HG03460 (cell line): ENCODE results near the gene MAP3K21.

Experiments
- ATAC-seq: cut with Tn5 transposase; IDR thresholded peaks from one replicate; pipeline ENCODE4 v1.9.1; 2021; ENCODE audit not compliant: unreplicated experiment

The MAP3K21 gene

GRCh38 chr1:233327651-233328141 is at the start of gene MAP3K21:
Gene MAP3K21, plus strand, starts transcription at chr1:233327724. Its CDS starts 305 bp downstream, at chr1:233328029.
- peak; percentile 51 for ATAC-seq

GRCh38 chr1:233278631-233279030 is 48.9 kb upstream of the MAP3K21 start:
- no peak for ATAC-seq

DNA sequence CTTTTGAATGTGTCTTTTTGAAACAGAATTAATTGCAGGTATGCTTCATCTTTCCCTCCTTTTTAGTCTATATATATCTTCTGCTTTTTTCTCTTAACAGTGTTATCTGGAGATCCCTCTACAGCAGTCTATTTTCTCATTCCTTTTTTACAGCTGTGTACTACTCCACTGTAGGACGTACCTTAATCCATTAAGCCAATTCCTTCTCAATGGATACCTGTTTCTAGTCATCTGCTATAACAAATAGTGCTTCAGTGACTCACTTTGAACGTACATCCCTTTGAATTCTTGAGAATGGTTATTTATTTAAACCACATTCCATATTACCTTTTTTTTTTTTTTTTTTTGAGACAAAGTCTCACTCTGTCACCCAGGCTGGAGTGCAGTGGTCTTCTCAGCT is 47.6 kb upstream of the MAP3K21 start:
- no peak for ATAC-seq

GRCh38 chr1:233281711-233282581 is 45.6 kb upstream of the MAP3K21 start:
- ATAC-seq: peak; percentile 92

- ATAC-seq: no peak
These were observed 45.0 kb upstream of the MAP3K21 start for GRCh38 chr1:233282582-233282886.

- no peak for ATAC-seq
These were observed 37.8 kb upstream of the MAP3K21 start for GRCh38 chr1:233289676-233290075.

GRCh38 chr1:233290396-233291034 is 37.0 kb upstream of the MAP3K21 start:
- no peak for ATAC-seq

- ATAC-seq: no peak
These were observed 33.7 kb upstream of the MAP3K21 start for GRCh38 chr1:233293556-233294446.

GRCh38 chr1:233294913-233295236 is 32.6 kb upstream of the MAP3K21 start:
- peak; percentile 64 for ATAC-seq

DNA sequence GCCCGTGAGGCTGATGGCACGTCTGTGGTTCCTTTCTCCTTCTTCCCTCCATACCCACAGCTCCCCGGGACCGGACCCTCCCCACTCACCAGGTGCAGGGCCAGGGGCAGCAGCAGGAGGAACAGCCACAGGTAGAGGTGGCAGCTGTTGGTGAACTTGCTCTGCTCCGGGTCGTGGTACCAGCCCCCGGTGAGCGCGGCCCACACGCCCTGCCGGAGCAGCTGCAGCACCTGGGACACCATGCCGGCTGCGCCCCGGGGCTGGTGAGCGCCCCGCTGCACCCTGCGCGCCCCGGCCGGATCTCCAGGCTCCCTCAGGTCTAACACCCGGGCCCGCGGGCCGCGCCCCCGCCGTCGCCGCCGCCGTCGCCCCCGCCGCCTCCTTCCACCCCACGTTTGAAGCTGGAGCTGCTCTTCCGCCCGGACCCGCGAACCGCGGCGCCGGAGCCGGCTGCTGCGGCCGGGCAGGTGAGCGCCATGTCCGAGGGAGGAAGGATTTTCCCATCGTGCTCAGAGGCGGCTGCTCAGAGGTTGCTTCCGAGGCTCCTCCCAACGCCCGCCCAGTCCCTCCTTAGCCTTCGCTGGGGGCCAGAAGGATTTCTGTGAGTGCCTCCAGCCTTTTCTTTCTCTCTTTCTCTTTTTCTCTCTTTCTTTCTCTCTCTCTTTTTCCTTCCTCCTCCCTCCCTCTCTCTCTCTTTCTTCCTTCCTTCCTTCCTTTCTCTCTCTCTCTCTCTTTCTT is 32.1 kb upstream of the MAP3K21 start, which contains the start of gene PCNX2:
Gene PCNX2, minus strand, starts transcription at position 489 of the 738 bp plus-strand sequence. Its CDS starts 247 bp downstream, at position 242.
- ATAC-seq: peak; percentile 88

GRCh38 chr1:233295975-233296322 is 31.6 kb upstream of the MAP3K21 start:
- no peak for ATAC-seq

DNA sequence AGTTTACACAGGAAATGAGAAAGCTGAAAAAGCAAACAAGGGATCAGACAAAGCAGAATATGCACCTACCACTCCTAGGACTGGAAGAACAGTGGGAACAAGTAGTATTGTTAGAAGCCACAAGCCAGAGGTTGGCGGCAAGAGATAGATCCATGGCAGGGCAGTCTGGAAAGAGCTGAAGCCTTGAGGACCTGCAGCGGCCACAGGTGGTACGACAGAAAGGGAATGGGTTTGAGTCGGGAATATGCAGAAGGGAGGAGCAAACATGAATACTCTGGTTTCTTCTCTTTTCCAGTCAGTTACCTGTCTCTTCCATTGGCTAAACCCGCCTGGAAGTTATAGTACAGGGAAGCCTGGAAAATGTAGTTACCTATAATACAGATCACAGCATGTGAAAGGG is 28.1 kb upstream of the MAP3K21 start:
- no peak for ATAC-seq

GRCh38 chr1:233300326-233300725 is 27.2 kb upstream of the MAP3K21 start:
- no peak for ATAC-seq

GRCh38 chr1:233304489-233305102 is 22.9 kb upstream of the MAP3K21 start:
- ATAC-seq: no peak

DNA sequence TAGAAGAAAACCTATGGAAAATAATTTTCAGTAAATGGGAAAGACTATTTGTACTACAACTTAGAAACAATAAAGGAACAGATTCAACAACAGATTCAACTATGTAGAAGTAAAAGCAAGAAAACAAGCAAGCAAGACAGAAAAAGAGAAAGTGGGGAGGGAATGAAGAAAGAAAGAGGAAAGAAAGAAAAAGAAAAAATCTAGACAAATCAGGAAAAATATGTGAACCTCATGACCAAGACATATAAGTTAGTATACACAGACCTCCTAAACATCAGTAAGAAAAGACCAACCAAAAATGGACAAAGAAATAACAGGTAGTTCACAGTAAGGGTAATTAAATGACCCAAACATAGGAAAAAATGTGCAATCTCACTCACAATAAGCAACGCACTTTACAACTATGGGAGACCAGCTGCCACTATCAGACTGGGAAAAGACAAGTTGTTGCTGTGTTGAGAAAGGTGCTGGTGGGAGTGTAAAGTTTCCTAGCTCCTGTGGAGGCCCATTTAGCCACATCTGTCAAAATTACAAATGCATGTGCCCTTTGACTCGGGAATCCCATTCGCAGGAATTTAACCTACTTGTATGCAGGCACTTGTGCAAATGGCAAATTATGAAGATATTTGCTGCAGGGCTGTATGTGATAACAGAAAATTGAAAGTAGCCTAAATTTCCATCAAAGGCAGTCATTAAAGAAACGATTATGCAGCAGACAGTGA is 13.9 kb upstream of the MAP3K21 start:
- ATAC-seq: no peak

DNA sequence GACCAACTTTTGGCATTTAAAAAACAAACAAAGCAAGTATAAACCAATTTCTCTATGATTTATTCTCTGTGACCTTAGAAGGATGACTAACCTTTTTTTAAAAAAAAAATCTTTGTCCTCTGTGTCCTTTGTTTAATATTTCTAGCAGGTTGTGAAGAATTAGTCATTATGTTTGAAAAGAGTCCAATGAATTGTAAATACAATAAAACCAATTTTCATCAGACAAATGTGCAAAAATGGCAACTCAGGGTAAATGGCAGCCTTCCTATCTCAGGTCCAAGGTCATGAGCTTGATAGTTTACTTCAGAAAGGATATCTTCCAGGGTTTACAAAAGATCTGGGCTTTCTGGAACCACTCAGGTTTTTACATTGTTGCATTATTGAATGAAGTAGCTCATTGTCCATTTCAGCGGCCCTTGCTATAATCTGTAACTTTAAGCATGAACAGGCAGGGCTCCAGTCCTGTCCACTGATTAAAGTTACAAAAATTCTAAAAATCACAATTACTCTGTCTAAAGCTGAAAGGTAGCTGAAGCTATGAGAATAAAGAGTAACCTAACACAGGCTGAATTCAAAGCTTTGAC is 11.7 kb upstream of the MAP3K21 start:
- ATAC-seq: no peak

- ATAC-seq: no peak
These were observed 11.1 kb upstream of the MAP3K21 start for GRCh38 chr1:233316473-233316872.

DNA sequence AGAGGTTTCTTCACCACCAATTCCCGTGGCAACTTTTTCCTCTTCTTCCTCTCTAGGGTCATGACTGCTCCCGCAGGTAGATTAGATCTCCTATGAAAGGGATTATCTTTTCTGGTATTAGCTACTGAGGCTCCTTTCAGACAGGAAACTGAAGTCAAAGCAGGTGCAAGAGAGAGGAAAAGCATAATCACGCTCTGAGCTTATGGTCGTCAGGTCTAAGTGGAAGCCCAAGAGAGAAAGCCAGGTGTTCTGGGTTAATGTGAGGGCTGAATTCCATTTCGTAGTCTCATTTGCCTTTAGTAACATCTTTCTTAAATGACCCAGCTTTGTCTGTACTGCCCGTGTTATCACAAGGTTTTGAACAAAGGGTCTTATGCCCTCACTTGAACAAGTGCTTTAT is 8.3 kb upstream of the MAP3K21 start:
- no peak for ATAC-seq

- no peak for ATAC-seq
These were observed 7.5 kb upstream of the MAP3K21 start for GRCh38 chr1:233320023-233320422.
